Activated T-helper 1 cell treated with anti-CD3 and anti-CD28 coated beads, Interleukin-2, amount 50 U/mL, for 16 hours (primary cell): ENCODE results near the gene MANBA.

Experiments used
- DNase-seq, 2 donors: peaks; one replicate each; pipeline ENCODE4 v3.0.0-alpha.2; 2020; ENCODE audit warnings: low read depth in 1 of 2, low spot score in 1 of 2

MANBA gene

GRCh38 chr4:102683881-102684609, 76.7 kb downstream of the MANBA start:
- DNase-seq = no peak

GRCh38 chr4:102678695-102679335, 82.0 kb downstream of the MANBA start:
- no peak for DNase-seq

GRCh38 chr4:102678107-102678506, 82.7 kb downstream of the MANBA start:
- DNase-seq = no peak

- no peak for DNase-seq
These were observed 85.6 kb downstream of the MANBA start for GRCh38 chr4:102675141-102675540.

GRCh38 chr4:102667001-102667400, 93.8 kb downstream of the MANBA start:
- no peak for DNase-seq

- DNase-seq = no peak
These were observed 95.2 kb downstream of the MANBA start for GRCh38 chr4:102665527-102665926.

- no peak for DNase-seq
These were observed 97.7 kb downstream of the MANBA start for GRCh38 chr4:102663073-102663472.

- DNase-seq = no peak
These were observed 103.6 kb downstream of the MANBA start for GRCh38 chr4:102657206-102657605.

- DNase-seq = no peak
These were observed 113.7 kb downstream of the MANBA start for GRCh38 chr4:102647117-102647516.

- DNase-seq = no peak
These were observed 118.0 kb downstream of the MANBA start for GRCh38 chr4:102642631-102643298.

GRCh38 chr4:102641793-102642192, 119.0 kb downstream of the MANBA start:
- no peak for DNase-seq

- DNase-seq = no peak
These were observed 120.1 kb downstream of the MANBA start for GRCh38 chr4:102640669-102641068.

GRCh38 chr4:102639598-102639997, 121.2 kb downstream of the MANBA start:
- DNase-seq = no peak

- no peak for DNase-seq
These were observed 122.1 kb downstream of the MANBA start for GRCh38 chr4:102638621-102639020.

- no peak for DNase-seq
These were observed 123.4 kb downstream of the MANBA start for GRCh38 chr4:102637391-102637790.

GRCh38 chr4:102633100-102633499, 127.7 kb downstream of the MANBA start:
- DNase-seq = no peak

- no peak for DNase-seq
These were observed 128.3 kb downstream of the MANBA start for GRCh38 chr4:102632241-102633065.

GRCh38 chr4:102631616-102632015, 129.2 kb downstream of the MANBA start:
- no peak for DNase-seq

- no peak for DNase-seq
These were observed 131.1 kb downstream of the MANBA start for GRCh38 chr4:102629673-102630072.

GRCh38 chr4:102627831-102628523, 132.8 kb downstream of the MANBA start:
- no peak for DNase-seq
